HG03460 (cell line): Measurements from ENCODE around the gene MIOS.

ENCODE experiments used
- ATAC-seq: cut with Tn5 transposase; IDR thresholded peaks from one replicate; pipeline ENCODE4 v1.9.1; 2021; ENCODE audit not compliant: unreplicated experiment

MIOS gene

GRCh38 chr7:7566651-7567611 is at the start of gene MIOS:
TSS of gene MIOS (plus strand) at chr7:7566884. CDS start at chr7:7572476, 5,592 bp downstream.
- peak; percentile 70 for ATAC-seq

DNA sequence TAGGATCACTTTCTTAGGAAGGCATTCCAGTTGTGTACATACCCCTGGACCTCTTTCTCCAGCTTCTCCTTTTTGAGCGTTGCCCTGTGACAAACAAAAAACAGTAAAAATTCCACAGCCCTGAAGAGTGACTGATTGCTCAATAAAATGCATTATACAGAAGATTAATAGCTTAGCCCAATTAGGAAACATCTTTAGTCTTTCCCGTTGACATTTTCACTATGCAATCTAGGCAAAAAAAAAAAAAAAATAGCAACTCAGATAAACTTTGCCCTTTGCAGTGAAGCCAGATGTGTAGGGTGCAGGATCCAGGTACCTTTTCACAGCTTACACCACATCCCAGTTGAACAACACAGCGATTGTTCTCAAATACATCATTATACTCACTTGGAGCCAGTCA is 48.9 kb upstream of the MIOS start:
- no peak for ATAC-seq

GRCh38 chr7:7519056-7519455 is 47.6 kb upstream of the MIOS start:
- no peak for ATAC-seq

- no peak for ATAC-seq
These were observed 47.2 kb upstream of the MIOS start for GRCh38 chr7:7519528-7519927.

GRCh38 chr7:7521259-7521658 is 45.4 kb upstream of the MIOS start:
- no peak for ATAC-seq

DNA sequence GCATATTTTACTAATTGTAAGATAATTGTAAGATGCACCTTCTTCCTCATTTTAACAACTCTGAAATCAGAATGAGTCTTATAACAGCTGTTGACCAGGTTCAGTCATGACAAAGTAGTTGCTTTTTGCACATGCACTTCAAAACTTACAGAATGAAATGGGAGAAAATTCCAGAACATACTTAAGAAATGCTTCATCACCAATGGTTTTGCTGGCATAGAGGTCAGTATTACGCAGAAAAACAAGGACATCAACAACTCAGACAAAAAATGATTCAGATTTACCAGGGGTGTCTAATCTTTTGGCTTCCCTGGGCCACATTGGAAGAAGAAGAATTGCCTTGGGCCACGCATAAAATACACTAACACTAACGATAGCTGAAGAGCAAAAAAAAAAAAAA is 44.3 kb upstream of the MIOS start:
- ATAC-seq = no peak

DNA sequence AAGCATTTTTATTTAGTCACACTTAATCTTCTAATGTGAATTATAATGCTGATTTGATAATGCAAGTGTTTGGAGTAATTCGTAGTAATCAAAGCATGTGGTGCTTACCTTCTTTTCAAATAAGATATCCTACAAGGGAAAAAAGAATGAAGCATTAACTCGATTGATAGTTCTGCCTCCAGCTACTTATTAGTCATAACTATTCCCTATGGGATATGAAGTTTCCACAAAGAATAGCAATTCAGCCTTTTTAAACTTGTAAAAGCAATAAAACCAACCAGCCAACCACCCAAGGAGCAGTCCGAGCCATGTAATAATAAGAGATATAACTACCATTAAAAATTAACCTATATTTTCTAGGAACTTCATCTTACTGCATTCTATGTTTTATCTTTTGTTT is 42.6 kb upstream of the MIOS start:
- no peak for ATAC-seq

DNA sequence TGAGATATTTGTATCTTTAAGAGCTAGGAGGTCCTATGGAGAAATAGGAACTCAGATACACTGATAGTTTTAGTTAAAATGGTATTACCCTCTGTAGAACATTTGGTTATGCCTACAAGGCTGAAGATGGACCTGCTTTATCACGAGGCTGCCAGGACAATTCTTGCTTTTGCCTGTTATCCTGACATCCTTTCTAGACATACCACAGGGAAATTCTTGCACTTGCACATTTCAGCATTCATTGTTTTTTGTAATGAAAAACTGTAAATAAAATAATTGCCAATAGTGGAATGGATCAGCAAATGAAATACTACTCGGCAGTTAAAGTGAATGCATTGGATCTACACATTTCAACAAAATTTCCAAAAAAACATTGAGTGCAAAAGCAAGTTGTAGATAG is 40.7 kb upstream of the MIOS start:
- ATAC-seq = no peak

DNA sequence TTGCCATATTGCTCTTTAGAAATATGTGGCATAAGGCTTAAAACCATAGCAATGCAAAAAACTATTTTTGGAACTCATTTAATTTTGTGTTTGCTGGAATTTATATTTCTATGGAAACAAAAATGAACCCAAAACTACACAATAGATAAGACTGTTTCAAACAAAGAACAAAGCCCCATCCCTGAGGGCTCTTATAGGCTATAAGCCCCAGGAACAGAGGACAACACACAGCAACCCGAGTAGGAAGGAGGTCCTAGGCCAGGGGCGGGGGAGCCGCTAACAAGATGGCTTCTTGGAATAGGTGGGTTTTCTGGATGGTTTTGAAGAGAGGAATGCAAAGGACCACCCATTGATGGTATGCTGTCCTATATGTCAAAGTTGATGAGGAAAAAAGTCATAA is 39.6 kb upstream of the MIOS start:
- ATAC-seq = no peak

- no peak for ATAC-seq
These were observed 37.4 kb upstream of the MIOS start for GRCh38 chr7:7529328-7529727.

- no peak for ATAC-seq
These were observed 32.8 kb upstream of the MIOS start for GRCh38 chr7:7533831-7534430.

DNA sequence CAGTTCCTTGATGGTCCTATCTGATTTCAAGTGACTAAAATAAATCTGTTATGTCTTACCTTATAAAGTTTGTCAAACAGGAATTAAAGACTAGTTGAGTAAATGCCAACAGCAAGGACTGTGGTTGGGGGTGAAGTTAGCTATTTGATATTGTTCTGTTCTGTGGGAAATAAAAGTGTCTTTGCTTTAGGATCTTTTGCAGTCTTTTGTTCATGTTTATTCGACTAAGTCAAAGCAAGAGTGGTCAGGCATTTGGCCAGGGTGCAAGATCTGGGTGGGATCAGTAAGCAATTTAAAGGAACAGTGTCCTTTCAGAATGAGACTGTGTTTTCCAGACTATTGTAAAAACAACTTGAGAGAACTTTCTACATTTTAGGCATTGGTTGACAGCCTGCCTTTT is 31.0 kb upstream of the MIOS start, which contains the start of gene COL28A1:
Gene COL28A1 (minus strand): TSS at position 183 of the 400 bp plus-strand sequence. CDS start 2,998 bp downstream, outside the sequence.
- ATAC-seq = no peak

DNA sequence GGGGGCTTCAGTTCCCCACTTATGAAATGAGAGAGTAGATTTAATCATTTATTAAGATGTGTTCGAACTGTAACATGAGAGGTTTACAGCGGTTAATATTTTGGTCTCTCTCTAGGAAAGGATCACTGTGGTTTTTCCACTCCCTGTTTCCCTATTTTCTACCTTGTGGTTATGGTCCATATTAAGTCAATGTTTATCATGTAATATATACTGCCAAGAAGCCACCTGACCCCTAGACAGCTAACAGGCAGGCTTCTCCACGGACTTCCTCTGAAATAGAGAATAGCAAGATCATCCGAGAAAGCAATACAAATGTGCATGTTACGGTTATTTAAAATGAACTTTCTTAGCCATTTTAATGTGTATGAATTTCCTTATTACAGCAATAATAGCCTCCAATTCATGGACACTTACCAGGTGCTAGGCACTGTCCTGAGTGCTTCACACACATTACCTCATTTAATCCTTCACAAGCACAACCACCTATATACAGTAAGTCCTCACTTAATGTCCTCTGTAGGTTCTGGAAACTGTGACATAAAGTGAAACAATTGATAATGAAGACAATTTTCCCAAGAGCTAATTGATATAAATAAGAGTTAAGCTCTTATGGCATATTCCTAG is 30.2 kb upstream of the MIOS start:
- no peak for ATAC-seq

GRCh38 chr7:7537711-7538110 is 29.0 kb upstream of the MIOS start:
- no peak for ATAC-seq

- no peak for ATAC-seq
These were observed 27.5 kb upstream of the MIOS start for GRCh38 chr7:7539152-7539551.

GRCh38 chr7:7539711-7540110 is 27.0 kb upstream of the MIOS start:
- no peak for ATAC-seq

DNA sequence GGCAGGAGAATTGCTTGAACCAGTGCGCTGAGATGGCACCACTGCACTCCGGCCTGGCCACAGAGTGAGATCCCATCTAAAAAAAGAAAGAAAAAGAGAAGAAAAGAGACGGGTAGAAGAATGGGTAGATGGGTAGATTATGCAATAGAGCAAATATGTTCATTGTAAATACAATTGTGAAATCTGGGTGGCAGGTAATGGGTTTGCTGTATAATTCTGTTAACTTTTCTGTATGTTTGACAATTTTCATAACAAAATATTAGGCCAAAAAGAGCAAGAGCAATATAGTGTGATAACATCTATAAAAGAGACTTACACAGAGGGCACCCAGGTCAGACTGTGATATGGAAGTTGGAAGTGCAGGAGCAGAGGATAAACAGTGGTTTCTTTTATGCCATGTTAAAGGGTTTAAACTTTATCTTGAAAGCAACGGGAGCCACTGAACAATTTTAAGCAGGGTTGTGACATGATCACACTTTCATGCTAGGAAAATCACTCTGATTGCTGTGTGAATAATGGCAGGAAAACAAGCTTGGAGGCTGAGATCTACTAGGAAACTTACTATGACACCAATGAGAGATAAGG is 24.3 kb upstream of the MIOS start:
- no peak for ATAC-seq

DNA sequence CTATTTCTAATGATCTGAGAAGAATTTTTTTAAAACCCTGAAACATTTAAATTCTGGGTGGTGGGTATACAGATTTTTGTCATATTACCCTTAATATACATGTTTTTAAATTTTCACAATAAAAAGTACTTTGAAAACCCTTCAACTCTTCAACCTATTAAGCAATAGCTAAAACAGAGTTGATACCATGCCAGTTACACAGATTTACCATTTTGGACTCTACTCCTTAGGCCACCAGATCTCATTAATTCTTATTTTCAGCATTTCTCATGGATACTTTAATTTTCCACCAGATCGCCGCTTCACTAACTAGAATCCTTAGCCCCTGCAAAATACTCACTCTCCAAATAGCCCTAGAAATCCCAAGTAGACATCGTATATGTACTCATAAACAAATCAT is 18.3 kb upstream of the MIOS start:
- ATAC-seq = no peak

- ATAC-seq = no peak
These were observed 16.0 kb upstream of the MIOS start for GRCh38 chr7:7550663-7551062.

DNA sequence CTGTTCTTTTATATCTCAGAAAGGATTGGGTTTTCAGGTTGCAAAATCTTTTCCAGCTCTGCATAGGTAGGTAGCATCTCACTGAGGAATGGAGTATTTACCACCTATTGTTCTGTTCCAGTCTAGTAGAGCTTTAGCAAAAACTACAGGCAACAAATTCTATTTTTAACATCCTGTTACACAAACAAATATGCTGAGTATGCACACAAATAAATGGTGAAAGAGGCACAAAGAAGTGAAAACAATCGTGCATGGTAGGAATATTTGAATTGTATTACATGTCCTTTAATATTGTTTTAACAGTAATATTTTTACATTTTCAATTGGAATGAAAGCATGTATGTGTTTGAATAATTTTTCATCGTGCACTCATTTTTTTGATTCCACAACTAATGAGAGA is 14.5 kb upstream of the MIOS start:
- no peak for ATAC-seq

- ATAC-seq = no peak
These were observed 13.3 kb upstream of the MIOS start for GRCh38 chr7:7553386-7553785.
